Right ventricle myocardium inferior (tissue), 1 donor: Measurements from ENCODE around the gene PASD1. TPM values are rescaled to one million over a fixed set of nuclear protein-coding genes. Genes with fewer than 3 reads are reported as not detected.
"Not testable (repeated sequence)": the region's sequence is repeated elsewhere in the genome, so short reads cannot be mapped to it uniquely, and the experiment has no call there.

Source experiments
- ATAC-seq: fragments of 200-7000 bp; cut with Tn5 transposase; one replicate; pipeline ENCODE4 v1.9.1; 2020; ENCODE audit warnings: mild to moderate bottlenecking, moderate library complexity
- DNase-seq: peaks from one replicate; pipeline ENCODE4 v3.0.0; 2021; ENCODE audit errors: missing footprints
- intact Hi-C: fragments of 100-400 bp; cut with DNase I; formaldehyde crosslinking; loops from one replicate; pipeline ENCODE4 v1.11.0; 2022
- long read RNA-seq: library from polyadenylated mRNA; unstranded; transcript quantifications from one replicate; pipeline ENCODE4 v2.0.0, GENCODE V29; 2021
- total RNA-seq: library from RNA; stranded (reverse); fragmentation: NEBNext Ultra II Directional; extraction: Animal tissue kit (Norgen Biotek cat#: 25700); gene quantifications from one replicate; pipeline ENCODE4 v1.2.1, GENCODE V29; 2021
- donor health status: DM: no; HTN: yes; CAD: no; lungs with severe emphysema.

PASD1 gene, protein sequence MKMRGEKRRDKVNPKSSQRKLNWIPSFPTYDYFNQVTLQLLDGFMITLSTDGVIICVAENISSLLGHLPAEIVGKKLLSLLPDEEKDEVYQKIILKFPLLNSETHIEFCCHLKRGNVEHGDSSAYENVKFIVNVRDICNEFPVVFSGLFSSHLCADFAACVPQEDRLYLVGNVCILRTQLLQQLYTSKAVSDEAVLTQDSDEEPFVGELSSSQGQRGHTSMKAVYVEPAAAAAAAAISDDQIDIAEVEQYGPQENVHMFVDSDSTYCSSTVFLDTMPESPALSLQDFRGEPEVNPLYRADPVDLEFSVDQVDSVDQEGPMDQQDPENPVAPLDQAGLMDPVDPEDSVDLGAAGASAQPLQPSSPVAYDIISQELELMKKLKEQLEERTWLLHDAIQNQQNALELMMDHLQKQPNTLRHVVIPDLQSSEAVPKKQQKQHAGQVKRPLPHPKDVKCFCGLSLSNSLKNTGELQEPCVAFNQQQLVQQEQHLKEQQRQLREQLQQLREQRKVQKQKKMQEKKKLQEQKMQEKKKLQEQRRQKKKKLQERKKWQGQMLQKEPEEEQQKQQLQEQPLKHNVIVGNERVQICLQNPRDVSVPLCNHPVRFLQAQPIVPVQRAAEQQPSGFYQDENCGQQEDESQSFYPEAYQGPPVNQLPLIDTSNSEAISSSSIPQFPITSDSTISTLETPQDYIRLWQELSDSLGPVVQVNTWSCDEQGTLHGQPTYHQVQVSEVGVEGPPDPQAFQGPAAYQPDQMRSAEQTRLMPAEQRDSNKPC
- not detected for total RNA-seq
- long read RNA-seq, result 0 reads

- intact Hi-C loops, result no loop called here
- no peak for DNase-seq
- ATAC-seq, result no peak
Observed at GRCh38 chrX:151563449-151563848, at the start of gene PASD1. Gene PASD1, plus strand, starts transcription at chrX:151563675. Its CDS starts 37,879 bp downstream, at chrX:151601554.

GRCh38 chrX:151515237-151515636, 48.2 kb upstream of the PASD1 start:
- intact Hi-C loops, result no loop called here
- no peak for DNase-seq
- ATAC-seq, result no peak

- ATAC-seq, result no peak
- intact Hi-C loops, result no loop called here
- no peak for DNase-seq
Observed at GRCh38 chrX:151516538-151517187, 46.8 kb upstream of the PASD1 start.

DNA sequence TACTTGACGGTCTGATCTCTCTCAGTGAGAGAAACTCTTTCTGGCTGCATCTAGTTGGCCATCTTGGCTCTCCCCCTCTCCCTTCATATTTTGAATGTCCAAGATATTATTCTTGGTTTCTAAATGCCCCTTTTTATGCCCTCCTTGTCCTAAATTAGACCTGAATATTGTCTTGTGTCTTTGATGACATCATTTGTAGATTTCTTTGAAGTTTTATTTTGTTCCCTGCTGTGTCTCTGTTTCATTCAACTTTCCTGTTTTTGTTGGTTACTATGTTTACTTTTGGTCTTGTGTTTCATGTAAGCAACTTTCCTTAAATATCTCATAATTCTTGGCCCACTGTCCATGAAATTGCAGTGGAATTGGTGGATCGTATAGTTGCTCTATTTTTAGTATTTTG, 46.1 kb upstream of the PASD1 start:
- ATAC-seq (no peak), DNase-seq (no peak)
- intact Hi-C loops, result no loop called here

- ATAC-seq (no peak), DNase-seq (no peak)
- intact Hi-C loops, result no loop called here
Observed at GRCh38 chrX:151523351-151523750, 40.1 kb upstream of the PASD1 start.

DNA sequence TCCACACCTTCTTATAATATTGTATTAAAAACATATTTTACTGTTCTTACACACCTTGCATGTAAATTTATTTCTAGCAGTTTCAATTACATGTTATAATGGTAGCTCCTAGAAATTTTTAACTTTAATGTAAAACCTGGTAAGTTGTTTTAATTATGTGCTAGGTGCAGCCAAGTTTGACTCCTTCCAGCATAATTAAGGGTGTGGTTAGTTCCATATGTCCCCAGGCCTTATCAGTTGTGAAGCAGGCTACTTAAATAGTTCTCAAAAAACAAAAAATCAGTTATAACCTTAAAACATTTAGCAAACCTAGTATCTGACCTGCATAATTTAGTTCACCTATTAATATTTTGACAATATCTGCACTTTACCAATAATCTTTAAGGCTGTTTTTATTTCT, 26.9 kb upstream of the PASD1 start:
- DNase-seq, result no peak
- no peak for ATAC-seq

GRCh38 chrX:151537572-151537971, 25.9 kb upstream of the PASD1 start:
- no peak for ATAC-seq
- intact Hi-C loops, result no loop called here
- DNase-seq, result no peak

More for the DNA sequence above, 26.9 kb upstream of the PASD1 start:
- intact Hi-C loops, result no loop called here

DNA sequence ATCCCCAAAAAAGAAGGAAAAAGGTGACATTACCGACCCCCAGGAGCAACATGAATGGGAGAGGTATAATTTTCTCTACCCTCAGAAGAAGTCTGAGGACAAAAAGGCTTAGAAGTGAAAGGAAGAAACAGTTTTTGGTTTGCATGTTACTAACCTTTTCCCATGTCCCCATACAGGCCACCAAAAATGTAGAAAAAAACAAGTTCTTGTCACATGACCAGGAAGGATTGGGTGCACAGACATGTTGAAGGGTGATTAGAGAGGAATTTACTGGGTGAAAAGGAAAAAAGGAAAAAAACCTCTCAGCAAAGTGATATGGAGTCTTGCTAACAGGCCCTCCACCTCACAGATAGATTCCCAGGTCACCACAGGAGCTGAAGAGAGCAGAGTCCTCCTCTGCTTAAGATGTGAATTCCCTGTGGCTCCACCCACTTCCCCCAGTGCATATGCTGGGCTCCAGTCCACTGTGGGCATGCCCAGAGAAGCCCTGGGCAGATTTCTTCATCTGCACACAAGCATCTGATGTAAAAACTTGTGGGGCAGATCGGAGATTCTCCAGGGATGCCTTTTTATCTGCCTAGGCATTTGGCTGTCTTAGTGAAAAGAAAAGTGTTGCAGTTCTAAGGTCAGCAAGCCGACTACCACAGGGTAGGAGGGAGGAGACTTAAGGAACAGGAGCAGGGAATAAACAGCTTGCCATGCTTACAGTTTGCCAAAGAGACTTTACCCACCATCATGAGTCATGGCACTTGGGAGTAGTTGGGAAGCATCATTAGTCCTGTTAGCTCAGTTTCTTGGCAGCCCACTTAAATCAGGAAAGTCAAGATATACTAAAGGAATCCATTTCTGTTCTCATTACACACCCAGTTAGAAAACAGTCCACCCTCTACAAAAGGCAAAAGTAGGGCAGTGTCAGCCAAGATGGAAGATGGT, 25.0 kb upstream of the PASD1 start:
- DNase-seq, result no peak
- intact Hi-C loops, result no loop called here
- ATAC-seq, result no peak

- intact Hi-C loops, result no loop called here
Observed at GRCh38 chrX:151543706-151544105, 19.8 kb upstream of the PASD1 start.

DNA sequence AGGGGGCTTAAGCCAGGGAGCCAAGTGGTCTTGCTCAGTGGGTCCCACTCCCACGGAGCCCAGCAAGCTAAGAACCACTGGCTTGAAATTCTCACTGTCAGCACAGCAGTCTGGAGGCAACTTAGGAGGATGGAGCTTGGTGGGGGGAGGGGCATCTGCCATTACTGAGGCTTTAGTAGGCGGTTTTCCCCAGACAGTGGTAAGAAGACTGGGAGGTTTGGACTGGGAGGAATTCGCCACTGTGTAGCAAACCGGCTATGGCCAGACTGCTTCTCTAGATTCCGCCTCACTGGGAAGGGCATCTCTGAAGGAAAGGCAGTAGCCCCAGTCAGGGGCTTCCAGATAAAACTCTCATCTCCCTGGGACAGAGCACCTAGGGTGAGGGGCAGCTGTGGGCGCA, 17.2 kb upstream of the PASD1 start:
- ATAC-seq, intact Hi-C loops, DNase-seq: not testable (repeated sequence)

More at GRCh38 chrX:151543706-151544105, 19.8 kb upstream of the PASD1 start:
- no peak for DNase-seq
- ATAC-seq, result no peak

- DNase-seq, ATAC-seq, intact Hi-C loops: not testable (repeated sequence)
Observed at GRCh38 chrX:151551176-151551575, 12.3 kb upstream of the PASD1 start.

GRCh38 chrX:151552743-151553142, 10.7 kb upstream of the PASD1 start:
- DNase-seq (no peak), ATAC-seq (no peak)
- intact Hi-C loops, result no loop called here

- ATAC-seq, DNase-seq, intact Hi-C loops: not testable (repeated sequence)
Observed at GRCh38 chrX:151555301-151555700, 8.2 kb upstream of the PASD1 start.

GRCh38 chrX:151562485-151562884, 990 bp upstream of the PASD1 start:
- intact Hi-C loops, ATAC-seq, DNase-seq: not testable (repeated sequence)

GRCh38 chrX:151563003-151563402, 472 bp upstream of the PASD1 start:
- DNase-seq, ATAC-seq, intact Hi-C loops: not testable (repeated sequence)

DNA sequence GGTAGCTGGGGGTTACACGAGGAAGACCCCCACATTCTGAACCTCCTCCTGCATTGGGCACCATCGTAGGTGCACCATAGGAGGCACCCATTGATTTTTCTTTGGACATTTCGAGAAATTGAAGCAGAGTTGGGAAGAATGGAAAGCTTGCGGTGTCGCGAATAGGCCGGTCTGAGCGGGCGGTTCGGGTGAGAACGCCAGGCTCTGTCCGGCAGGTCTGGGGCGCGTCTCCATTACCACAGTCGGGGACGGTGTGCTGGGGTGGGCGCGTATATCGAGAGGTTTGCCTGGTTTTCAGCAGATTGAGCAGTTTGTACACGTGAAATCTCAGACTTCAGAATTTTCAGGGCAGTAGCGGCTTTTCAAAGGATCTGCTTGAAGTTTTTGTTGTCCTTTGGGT, 560 bp downstream of the PASD1 start:
- intact Hi-C loops, result no loop called here
- no peak for ATAC-seq
- no peak for DNase-seq

DNA sequence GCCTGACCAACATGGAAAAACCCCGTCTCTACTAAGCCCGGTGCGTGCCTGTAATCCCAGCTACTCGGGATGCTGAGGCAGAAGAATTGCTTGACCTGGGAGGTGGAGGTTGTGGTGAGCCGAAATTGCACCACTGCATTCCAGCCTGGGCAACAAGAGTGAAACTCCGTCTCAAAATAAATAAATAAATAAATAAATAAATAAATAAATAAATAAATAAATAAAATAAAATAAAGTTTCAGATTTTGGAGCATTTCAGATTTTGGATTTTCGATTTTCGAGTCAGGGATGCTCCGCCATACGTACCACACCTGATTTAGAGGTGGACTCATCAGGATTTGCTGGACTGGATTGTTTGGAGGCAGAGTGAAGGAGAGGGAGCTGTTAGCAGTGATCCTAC, 3.4 kb downstream of the PASD1 start:
- DNase-seq, intact Hi-C loops, ATAC-seq: not testable (repeated sequence)

GRCh38 chrX:151570561-151570960, 7.1 kb downstream of the PASD1 start:
- DNase-seq, result no peak
- no peak for ATAC-seq
- intact Hi-C loops, result no loop called here
